Smooth muscle cell (in vitro differentiated cells): ENCODE data around the gene APPL1. TPM values are rescaled to one million over a fixed set of nuclear protein-coding genes. Genes with fewer than 3 reads are reported as not detected.

Experiments
- DNase-seq: peaks from one replicate; lab custom pipeline; 2025; ENCODE audit not compliant: unreplicated experiment; lab: John Stamatoyannopoulos, UW
- H2AFZ ChIP-seq: fragments of 200-600 bp; sonication (generic); 2 replicates; pipeline ENCODE4 v1.6.0; 2016; ENCODE audit warnings: antibody characterized with exemption, low read depth, mild to moderate bottlenecking
- H3F3A ChIP-seq: fragments of 200-600 bp; sonication (generic); 2 replicates; pipeline ENCODE4 v1.6.0; 2017; ENCODE audit warnings: antibody characterized with exemption, low read depth
- H3K27ac ChIP-seq: fragments of 200-600 bp; sonication (generic); 2 replicates; pipeline ENCODE4 v1.5.1; 2016; ENCODE audit warnings: low read depth, mild to moderate bottlenecking
- H3K27me3 ChIP-seq: fragments of 200-600 bp; sonication (generic); 2 replicates; pipeline ENCODE4 v1.6.1; 2016; ENCODE audit warnings: low read depth, mild to moderate bottlenecking
- H3K36me3 ChIP-seq: fragments of 200-600 bp; sonication (generic); 2 replicates; pipeline ENCODE4 v1.5.1; 2016; ENCODE audit warnings: low read depth
- H3K4me1 ChIP-seq: fragments of 200-600 bp; sonication (generic); 2 replicates; pipeline ENCODE4 v1.5.1; 2016; ENCODE audit warnings: low read depth
- H3K4me2 ChIP-seq: fragments of 200-600 bp; sonication (generic); 2 replicates; pipeline ENCODE4 v1.6.0; 2016; ENCODE audit warnings: mild to moderate bottlenecking
- H3K4me3 ChIP-seq: fragments of 200-600 bp; sonication (generic); 2 replicates; pipeline ENCODE4 v1.5.1; 2016; ENCODE audit warnings: mild to moderate bottlenecking
- H3K79me2 ChIP-seq: fragments of 200-600 bp; sonication (generic); 2 replicates; pipeline ENCODE4 v1.6.0; 2016; ENCODE audit warnings: low read depth, mild to moderate bottlenecking
- H3K9ac ChIP-seq: fragments of 200-600 bp; sonication (generic); 2 replicates; pipeline ENCODE4 v1.6.0; 2016; ENCODE audit warnings: low read depth
- H3K9me3 ChIP-seq: fragments of 200-600 bp; sonication (generic); replicated peaks from 2 replicates; pipeline ENCODE4 v1.5.1; 2016; ENCODE audit warnings: low read depth
- H4K20me1 ChIP-seq: fragments of 200-600 bp; sonication (generic); 2 replicates; pipeline ENCODE4 v1.6.0; 2016; ENCODE audit warnings: low read depth
- CTCF ChIP-seq: fragments of 200-600 bp; sonication (generic); IDR thresholded peaks from 2 replicates; pipeline ENCODE4 v1.5.1; 2017; ENCODE audit warnings: borderline replicate concordance, mild to moderate bottlenecking, antibody characterized with exemption; ENCODE audit not compliant: insufficient read depth, poor library complexity, severe bottlenecking
- WGBS: methylation state at CpG from one replicate; pipeline ENCODE4 v1.1.7; 2016; ENCODE audit warnings: low lambda C conversion rate; 5-methylcytosine and 5-hydroxymethylcytosine counted together
- polyA plus RNA-seq: library from polyadenylated mRNA; unstranded; fragments of >200 nt; fragmentation: Nextera tagmentation; extraction: Ambion mirVana; gene quantifications from 2 replicates; pipeline ENCODE4 v1.2.1, GENCODE V29; 2016
- total RNA-seq: library from RNA; depleted of rRNA; stranded (reverse); fragments of >200 nt; gene quantifications from 2 replicates; pipeline ENCODE4 v1.2.3, GENCODE V29; 2014

Gene APPL1
- total and polyA plus RNA-seq, 2 experiments from 2014 or later: 23.1 to 30.2 TPM

GRCh38 chr3:57234613-57235575 lies 7.4 kb downstream of the APPL1 start:
- Histone ChIP-seq H3F3A (no peaks in the 10 kb centered on the region), H3K27ac (no peak overlapping the region), H3K4me2 (no peak overlapping the region), H3K9ac (no peak overlapping the region), H3K79me2 (peaks cover 63% of the 10 kb centered on the region), H3K27me3 (no peaks in the 10 kb centered on the region), H3K4me1 (no peaks in the 10 kb centered on the region), H3K36me3 (peaks cover 17% of the 10 kb centered on the region), H3K4me3 (no peak overlapping the region), H2AFZ (no peak overlapping the region), H4K20me1 (peaks cover 72% of the 10 kb centered on the region), H3K9me3 (no peaks in the 10 kb centered on the region)
- no peak for TF ChIP-seq CTCF
- DNase-seq: no peak
- WGBS: 97% methylated on average over 13 of the region's 13 CpGs

GRCh38 chr3:57244946-57245345 lies 17.4 kb downstream of the APPL1 start:
- no peak overlapping the region for H3K4me2 ChIP-seq
- H3K9ac ChIP-seq: no peak overlapping the region
- no peaks in the 10 kb centered on the region for H3F3A ChIP-seq
- WGBS: 88% methylated on average over 2 of the region's 2 CpGs
- no peak for DNase-seq
- no peaks in the 10 kb centered on the region for H3K79me2 ChIP-seq
- no peak overlapping the region for H2AFZ ChIP-seq
- peaks cover 40% of the 10 kb centered on the region for H3K36me3 ChIP-seq
- no peaks in the 10 kb centered on the region for H3K9me3 ChIP-seq
- H4K20me1 ChIP-seq: no peaks in the 10 kb centered on the region
- no peak overlapping the region for H3K27ac ChIP-seq
- no peak overlapping the region for H3K4me3 ChIP-seq
- H3K27me3 ChIP-seq: no peaks in the 10 kb centered on the region
- H3K4me1 ChIP-seq: no peaks in the 10 kb centered on the region
- no peak for TF ChIP-seq CTCF

GRCh38 chr3:57252404-57252803 lies 24.9 kb downstream of the APPL1 start:
- H3K79me2 ChIP-seq: no peaks in the 10 kb centered on the region
- H4K20me1 ChIP-seq: no peaks in the 10 kb centered on the region
- no peaks in the 10 kb centered on the region for H3K4me1 ChIP-seq
- peaks cover 18% of the 10 kb centered on the region for H3K36me3 ChIP-seq
- TF ChIP-seq CTCF: no peak
- H3K9me3 ChIP-seq: no peaks in the 10 kb centered on the region
- no peak overlapping the region for H3K4me2 ChIP-seq
- no peaks in the 10 kb centered on the region for H3F3A ChIP-seq
- no peak overlapping the region for H3K4me3 ChIP-seq
- WGBS: 94% methylated on average over 1 of the region's 1 CpG
- no peak overlapping the region for H3K9ac ChIP-seq
- no peak overlapping the region for H2AFZ ChIP-seq
- H3K27ac ChIP-seq: no peak overlapping the region
- no peak for DNase-seq
- no peaks in the 10 kb centered on the region for H3K27me3 ChIP-seq
